ENCODE measurements around the gene TSPY2. TPM values are rescaled to one million over a fixed set of nuclear protein-coding genes. Genes with fewer than 3 reads are reported as not detected.
"Not testable (repeated sequence)": the region's sequence is repeated elsewhere in the genome, so short reads cannot be mapped to it uniquely, and the experiment has no call there.

Gene TSPY2
- polyA plus RNA-seq = not detected

- not testable (repeated sequence) for H3K27ac ChIP-seq (ENCODE audit: low read depth, low read length)
- 89% methylated on average over 13 of the region's 27 CpGs; no CpG with 5 or more reads in 2 of the 3 donors for WGBS, 3 donors
Observed at GRCh38 chrY:6245923-6246322, at the start of gene TSPY2. Gene TSPY2, plus strand, starts transcription at chrY:6246223. Its CDS starts 46 bp downstream, at chrY:6246269.

- not testable (repeated sequence) for H3K27ac ChIP-seq (ENCODE audit: low read depth, low read length)
Observed at GRCh38 chrY:6209565-6209964, 36.5 kb upstream of the TSPY2 start.

- WGBS, 3 donors = 16 to 23% methylated on average over 1 of the region's 1 CpG; no CpG with 5 or more reads in 1 of the 3 donors
Observed at GRCh38 chrY:6217045-6217444, 29.0 kb upstream of the TSPY2 start.

GRCh38 chrY:6269839-6270238 lies 23.8 kb downstream of the TSPY2 start:
- 59 to 64% methylated on average over 2 of the region's 4 CpGs; no CpG with 5 or more reads in 1 of the 3 donors for WGBS, 3 donors
- H3K27ac ChIP-seq (ENCODE audit: low read depth, low read length) = not testable (repeated sequence)

More at GRCh38 chrY:6217045-6217444, 29.0 kb upstream of the TSPY2 start:
- not testable (repeated sequence) for H3K27ac ChIP-seq (ENCODE audit: low read depth, low read length)

Measured in adipose tissue (tissue), 3 donors.